ENCODE measurements around the gene PDE11A.
A peak's percentile ranks its signal among the peaks of the same experiment; 100 is the strongest.
"Not testable (repeated sequence)": the region's sequence is repeated elsewhere in the genome, so short reads cannot be mapped to it uniquely, and the experiment has no call there.

PDE11A gene

DNA sequence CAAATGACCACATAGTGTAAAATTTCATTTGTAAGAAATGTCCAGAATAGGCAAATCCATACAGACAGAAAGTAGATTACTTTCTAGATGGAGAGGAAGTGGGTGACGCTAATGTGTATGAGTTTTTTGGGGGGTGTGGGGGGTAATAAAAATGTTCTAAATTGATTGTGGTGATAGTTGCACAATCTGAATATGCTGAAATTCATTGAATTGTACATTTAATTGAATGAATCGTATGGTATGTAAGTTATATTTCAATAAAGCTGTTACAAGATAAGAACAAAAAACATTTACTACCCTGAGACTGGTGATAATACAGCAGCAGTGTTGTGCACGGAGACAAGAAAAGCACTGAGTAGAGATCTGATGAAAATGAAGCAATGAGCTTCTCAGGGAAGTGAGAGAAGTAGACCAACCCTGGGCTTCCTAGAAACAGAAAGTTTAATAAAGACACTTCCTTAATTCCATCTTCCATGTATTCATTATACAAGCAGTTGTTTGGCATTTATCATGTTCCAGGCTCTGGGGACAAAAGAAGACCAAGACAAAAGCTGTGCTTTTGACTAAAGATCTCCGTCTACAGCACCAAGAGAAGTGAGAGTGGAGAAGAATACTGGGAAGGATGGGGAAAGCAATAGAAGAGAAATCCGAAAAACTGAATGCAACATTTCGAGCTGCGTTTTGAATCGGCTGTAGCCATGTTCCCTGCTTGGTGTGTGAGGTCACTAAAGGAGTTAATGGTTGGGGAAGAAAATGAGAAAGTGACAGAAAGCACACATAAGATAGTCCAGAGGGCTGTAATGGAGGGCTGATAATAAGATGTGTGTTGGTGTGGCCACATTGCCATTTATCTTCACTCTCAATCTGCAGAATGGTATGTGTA is 1.8 kb upstream of the PDE11A start:
- no peak for ATAC-seq

DNA sequence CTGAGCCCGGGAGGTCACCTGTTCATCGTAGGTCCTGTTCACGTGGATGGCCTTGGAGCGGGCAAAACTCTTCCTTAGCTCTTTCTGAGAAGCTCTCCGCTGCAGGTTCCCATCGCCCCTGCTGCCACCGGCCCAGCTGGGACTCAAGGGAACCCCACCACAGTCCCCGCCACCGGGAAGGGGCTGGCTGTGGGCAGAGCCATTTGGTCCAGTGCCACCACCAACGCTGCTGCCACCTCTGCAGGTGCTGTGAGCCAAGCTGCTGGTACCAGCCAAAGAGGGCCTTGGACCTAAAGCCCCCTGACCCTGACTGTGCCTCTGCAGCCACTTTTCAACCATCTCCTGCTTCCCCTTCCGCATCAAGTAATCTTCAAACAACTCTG is 586 bp downstream of the PDE11A start:
- no peak for DNase-seq
- ATAC-seq: no peak

More for the DNA sequence above, 1.8 kb upstream of the PDE11A start:
- no peak for DNase-seq

DNA sequence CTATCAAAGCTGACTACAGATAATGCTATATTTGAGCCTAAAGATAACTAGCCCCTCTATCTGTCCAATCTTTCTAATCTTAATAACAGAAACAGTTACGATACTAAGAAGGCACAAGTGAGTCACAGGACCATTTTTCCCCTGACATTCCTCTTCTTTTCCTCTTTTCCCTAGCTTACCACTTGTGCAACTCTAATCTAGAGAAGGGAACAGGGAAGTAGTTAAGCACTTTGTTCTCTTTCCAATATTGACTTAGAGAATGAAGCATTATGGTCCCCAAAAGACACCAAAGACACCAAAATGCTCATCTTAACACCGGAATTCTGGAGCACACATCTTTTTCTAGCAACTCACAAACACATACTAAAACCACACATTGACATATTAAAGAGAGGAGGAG is 1.8 kb downstream of the PDE11A start:
- DNase-seq: no peak

DNA sequence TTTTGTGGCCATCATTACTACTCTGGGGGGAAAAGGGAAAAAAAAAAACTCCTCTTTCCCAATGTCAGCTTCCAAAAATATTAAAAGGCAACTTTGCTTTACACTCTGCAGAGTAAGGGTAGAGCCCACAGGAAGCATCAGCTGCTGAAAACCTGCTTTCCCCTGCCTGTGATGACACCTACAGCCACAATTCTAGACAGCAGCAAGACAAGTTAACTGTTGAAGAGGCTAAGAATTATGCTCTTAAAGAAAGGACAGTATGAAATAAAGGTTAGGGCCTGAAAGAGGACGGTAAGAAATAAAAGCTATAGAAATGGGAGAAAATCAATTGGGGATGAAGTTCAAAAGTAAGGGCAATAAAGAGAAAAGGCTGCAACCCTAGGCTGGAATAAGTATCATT is 3.0 kb downstream of the PDE11A start:
- no peak for DNase-seq
- no peak for ATAC-seq

More for the DNA sequence above, 1.8 kb downstream of the PDE11A start:
- no peak for ATAC-seq

DNA sequence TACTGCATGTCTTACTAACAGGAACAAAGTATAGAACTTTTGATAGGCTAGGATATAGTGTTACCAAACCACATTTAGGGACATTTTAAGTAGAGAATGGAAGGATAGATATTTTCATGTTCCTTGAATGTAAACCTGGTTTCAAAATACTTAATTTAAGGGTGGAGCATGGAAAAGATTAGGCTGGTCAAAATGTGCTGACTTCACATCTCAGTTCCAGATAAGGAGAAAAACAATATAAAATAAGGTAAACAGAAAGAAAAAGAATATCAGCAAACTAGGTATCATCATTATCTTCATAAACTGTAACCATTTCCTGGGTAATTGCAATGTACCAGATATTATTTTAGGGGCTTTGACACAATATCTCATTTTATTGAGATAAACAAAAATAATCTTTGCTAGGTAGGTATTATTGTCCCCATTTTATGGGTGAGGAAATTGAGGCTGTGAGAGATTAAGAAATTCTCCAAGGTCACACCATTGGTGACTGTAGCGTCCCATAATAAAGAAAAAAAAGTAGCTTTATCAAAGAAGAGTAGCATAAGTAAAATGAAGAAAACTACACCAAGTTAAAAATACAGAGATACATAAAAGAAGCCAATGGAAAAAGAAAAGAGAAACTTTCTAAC is 3.6 kb downstream of the PDE11A start:
- no peak for DNase-seq
- no peak for ATAC-seq

DNA sequence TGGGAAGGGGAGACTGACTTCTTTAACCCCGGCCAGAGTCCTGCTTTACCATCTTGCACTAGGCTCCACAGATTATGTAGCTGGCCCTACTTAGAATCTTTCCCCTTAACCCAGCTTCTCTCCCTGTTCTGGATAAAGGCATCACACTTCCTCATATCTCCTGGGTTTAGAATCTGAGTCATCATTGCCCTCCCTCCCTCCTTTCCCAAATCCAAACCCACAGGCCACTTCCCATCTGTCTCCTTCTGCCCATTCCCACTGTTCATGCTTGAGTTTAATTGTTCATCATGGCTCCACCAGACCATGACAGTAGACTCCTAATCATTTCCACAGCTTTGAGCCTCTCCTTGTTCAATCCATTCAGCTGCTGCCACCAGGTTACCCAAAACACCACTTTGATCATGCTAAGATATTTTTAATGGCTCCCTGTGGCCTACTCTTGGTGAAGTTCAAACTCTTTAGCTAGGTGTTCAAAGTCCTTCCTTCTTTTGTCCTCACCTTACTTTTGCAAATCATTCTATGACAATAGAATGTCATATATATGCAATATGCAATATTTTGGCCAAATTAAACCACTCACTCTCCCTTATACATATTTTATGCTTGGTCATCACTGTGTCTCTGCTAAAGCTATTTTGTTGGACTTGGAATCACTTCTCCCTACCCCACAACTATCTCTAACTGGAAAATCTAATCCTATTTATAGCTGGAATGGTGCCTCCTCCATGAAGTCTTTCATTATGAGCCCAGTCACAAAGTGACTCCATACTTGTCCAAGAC is 5.5 kb downstream of the PDE11A start:
- DNase-seq (no peak), ATAC-seq (no peak)

DNA sequence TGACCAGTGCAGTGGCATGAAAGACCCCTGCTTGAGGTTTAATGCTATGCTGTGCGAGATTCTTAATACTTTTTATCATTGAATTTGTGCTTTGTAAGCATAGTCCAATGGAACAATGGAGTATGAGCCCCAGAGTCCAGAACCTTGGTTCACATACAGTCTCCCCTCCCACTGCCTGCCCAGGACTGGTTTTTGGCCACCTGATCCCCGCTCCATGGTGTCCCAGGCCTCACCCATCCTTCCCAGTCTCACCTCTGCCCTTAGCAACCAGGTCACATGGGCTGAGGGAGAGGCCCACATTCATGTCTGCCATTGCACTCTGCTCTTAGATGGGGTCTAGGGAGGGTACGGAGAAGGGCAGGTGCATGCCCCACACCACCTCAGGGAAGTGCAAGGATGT is 6.3 kb downstream of the PDE11A start:
- DNase-seq (no peak), ATAC-seq (peak; percentile 19)

DNA sequence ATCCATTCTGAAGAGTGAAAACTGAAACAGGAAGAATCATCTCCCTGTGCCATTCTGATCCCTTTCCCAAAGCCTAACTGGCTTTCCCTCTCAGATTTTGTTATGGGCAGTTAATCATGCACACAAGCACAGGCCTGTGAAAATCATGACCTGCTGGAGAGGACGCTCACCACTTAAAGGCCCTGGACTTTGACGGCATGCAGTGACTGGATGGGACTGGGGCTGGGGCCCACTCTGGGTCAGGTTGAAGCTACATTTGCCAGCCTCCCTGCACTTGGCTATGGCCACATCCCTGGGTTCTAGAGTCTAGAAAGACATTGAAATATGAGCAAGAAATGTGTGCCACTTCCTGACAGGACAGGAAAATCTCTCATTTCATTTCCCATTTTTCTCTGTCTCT is 12.9 kb downstream of the PDE11A start:
- ATAC-seq: no peak
- no peak for DNase-seq

DNA sequence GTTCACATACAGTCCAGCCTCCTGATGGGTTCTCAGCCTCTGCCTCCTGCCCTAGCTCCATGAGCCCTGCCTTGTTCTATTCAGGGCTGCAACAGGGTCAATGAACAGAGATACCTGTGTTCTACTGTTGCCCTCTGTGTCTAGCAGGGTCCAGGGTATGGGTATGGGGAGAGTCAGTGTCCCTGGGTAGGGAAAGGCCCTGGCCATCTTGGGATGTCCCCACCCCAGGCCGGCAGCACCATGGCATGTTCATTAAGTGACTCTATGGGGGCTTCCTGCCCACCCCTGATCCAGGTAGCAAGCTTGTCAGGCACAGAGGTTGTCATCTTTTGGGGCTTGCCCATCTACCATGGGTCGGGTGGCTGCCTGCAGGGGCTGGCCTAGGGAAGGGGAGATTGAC is 13.5 kb downstream of the PDE11A start:
- DNase-seq (no peak), ATAC-seq (no peak)

DNA sequence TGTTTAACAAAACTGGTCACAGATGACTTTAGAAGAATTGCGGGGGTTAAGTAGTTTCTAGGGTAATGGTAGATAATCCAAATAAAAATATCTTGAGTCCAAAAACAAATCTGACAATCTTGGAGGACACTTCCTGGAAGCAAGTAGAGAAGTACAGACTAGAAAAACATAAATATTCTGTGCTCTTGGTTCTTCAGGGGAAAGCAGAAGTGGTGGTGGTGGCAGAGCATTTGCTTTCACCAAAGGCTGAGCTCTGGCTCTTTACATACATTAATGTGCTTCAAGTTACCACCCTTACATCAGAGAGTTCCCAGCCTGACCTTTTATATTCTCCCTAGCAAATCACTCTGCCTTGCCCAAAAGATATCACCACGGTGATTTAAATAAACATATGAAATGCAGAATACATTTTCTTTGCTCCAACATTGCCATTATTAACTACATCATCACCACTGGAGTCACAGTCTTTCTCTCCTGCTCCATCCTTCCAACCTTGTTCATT is 15.3 kb downstream of the PDE11A start:
- no peak for ATAC-seq
- no peak for DNase-seq

DNA sequence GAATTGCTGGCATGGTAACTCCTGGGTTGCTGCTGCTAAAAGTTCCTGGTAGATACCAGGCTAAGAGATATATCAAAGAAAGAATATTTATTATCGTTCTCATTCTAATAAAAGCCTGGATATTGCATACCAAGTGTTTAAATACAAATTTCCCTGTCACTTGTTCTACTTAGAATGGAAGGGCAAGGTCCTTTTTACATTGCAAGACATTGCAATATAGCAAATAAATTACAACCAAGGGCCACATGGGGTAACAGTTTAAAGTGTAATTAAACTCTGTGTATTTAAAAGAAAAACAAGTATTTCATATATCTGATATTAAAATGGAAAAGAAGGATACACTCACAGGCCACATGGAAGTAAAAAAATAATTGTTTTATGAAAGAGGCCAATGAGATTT is 16.2 kb downstream of the PDE11A start:
- DNase-seq: no peak
- ATAC-seq: no peak

DNA sequence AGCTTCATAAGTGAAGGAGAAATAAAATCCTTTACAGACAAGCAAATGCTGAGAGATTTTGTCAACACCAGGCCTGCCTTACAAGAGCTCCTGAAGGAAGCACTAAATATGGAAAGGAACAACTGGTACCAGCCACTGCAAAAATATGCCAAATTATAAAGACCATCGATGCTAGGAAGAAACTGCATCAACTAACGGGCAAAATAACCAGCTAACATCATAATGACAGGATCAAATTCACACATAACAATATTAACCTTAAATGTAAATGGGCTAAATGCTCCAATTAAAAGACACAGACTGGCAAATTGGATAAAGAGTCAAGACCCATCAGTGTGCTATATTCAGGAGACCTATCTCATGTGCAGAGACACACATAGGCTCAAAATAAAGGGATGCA is 21.3 kb downstream of the PDE11A start:
- DNase-seq, ATAC-seq: not testable (repeated sequence)

DNA sequence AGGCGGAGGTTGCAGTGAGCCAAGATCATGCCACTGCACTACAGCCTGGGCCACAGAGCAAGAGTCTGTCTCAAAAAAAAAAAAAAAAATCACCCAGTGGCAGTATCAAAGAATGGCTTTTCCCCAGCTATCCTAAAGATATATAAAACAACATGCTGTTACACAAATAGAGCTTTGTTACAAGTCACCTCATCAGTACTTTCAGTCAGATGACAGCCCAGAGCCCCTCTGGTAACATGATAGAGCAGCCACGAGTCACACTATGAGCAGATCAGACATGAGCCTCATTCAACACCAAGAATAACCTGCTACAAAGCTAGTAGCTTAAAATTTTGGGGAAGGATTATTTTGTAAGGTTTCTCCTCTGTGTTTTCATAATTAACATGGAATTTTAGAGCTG is 25.2 kb downstream of the PDE11A start:
- DNase-seq (no peak), ATAC-seq (no peak)

DNA sequence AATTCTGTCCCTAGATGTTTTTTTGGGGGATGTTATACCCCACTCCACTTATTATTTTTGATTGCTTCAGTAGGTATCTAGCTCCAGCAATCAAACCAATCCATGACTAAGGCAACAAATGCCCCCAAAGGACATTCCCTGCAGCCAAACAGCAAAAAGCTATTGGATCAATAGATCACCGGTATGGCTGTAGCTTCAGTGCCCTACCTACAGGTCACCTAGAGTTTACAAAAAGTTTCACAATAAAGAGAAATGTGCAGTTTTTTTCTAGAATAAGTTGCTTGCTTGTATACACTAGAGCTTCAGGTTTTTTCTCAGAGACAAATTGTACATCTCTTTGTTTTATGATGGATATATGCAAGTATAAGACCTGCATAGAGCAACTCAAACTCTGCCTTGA is 27.7 kb downstream of the PDE11A start:
- ATAC-seq: no peak
- DNase-seq: no peak

DNA sequence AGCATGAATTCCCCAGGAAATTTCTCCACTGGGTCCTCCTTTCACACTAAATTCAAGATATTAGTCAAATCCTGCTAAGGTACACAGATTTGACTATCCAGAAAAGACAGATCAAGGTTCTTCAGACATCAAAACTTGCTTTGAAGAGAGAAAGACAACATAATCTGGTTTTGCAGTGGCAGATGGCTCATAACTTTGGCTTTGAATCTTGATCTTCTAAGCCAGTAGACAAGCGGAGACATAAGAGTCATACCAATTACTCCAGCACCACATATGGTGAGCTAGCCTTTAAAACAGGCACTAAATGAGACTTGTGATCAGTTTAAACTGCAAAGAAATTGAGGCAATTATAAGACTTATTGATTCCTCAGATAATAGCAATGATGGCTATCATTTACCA is 29.3 kb downstream of the PDE11A start:
- DNase-seq: no peak
- ATAC-seq: no peak

DNA sequence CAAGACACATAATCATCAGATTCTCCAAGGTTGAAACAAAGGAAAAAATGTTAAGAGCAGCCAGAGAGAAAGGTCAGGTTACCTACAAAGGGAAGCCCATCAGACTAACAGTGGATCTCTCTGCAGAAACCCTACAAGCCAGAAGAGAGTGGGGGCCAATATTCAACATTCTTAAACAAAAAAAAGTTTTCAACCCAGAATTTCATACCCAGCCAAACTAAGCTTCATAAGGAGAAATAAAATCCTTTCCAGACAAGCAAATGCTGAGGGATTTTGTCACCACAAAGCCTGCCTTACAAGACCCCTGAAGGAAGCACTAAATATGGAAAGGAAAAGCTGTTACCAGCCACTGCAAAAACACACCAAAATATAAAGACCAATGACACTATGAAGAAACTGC is 39.0 kb downstream of the PDE11A start:
- not testable (repeated sequence) for DNase-seq

DNA sequence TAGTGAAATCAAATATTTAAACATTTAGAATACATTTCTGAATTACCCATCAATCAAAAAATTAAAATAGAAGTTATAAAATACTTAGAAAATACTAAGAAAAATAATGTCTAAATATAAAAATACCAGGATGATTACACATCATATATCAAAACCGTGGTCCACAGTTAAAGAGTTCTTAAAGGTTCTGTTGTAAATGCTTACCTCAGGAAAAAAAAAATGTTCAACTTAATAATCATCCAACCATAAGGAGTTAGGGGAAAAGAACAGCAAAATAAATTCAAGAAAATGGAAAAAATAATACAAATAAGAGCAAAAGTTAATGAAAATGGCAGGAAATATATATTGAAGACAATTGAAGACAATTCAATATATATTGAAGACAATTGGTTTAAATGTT is 43.2 kb downstream of the PDE11A start:
- ATAC-seq (no peak), DNase-seq (no peak)

More for the DNA sequence above, 39.0 kb downstream of the PDE11A start:
- ATAC-seq: not testable (repeated sequence)

DNA sequence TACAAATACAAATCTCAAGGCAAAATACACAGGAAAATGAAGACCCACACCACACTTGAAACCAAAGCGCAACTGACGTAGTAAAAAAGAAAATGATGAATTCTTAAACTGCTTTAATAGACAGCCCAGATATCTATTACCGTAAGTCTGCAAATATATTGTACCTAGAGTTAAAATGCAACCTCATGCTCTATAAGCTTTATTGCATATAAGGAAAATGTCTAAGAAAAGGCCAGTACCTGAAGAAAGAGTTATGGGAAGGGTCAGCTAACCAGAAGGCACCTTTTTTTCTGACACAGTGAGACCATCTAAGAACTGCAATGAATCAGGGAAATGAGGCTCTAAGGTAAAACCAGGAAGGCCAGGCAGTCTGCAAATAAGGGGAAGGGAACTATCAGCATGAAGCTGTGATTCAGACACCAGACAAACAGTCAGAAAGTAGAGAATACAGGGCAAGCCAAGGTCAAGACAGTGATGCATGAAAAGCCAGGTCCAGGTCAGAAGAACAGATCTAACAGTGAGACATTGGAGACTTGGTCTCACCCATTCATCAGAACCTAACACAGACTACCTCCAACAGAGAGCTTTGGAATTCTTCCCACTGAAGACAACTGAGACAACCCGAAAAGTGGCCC is 46.9 kb downstream of the PDE11A start:
- ATAC-seq: no peak
- no peak for DNase-seq

DNA sequence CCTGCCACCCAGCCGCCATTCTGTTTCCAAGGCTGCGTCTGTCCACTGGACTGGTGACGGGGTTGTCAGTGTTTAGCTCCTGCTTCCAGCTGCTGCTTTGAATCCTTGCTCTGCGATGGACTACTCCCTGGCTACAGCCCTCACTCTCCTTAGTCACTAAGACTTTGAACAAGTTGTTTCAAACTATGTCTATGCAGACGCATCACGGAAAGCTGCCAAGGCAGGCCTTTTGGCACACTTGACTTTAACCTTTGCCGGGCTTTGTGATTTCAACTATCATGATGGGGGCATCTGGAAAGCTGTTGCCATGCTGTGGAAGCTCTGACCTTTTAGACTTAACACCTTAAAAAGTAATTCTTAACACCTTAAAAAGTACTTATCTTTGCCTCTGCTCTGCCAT is 54.4 kb downstream of the PDE11A start:
- ATAC-seq (no peak), DNase-seq (no peak)

DNA sequence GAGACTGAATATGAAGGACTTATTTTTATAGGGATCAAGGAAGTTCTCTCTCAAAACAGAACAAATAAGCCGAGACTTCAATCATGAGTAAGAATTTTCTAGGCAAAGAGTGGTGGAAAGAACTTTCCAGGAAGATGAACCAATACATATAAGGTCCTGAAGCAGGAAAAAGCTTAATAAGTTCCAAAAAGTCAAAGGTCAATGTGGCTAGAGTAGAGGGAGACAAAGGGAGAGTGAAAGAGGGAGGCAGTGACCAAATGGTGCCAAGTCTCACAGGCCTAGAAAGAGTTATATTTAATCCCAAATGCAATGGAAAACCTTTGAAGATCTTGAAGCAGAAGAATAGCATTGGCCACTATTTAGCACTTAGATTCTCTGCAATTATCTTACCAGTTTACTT is 56.0 kb downstream of the PDE11A start:
- DNase-seq: no peak
- no peak for ATAC-seq

DNA sequence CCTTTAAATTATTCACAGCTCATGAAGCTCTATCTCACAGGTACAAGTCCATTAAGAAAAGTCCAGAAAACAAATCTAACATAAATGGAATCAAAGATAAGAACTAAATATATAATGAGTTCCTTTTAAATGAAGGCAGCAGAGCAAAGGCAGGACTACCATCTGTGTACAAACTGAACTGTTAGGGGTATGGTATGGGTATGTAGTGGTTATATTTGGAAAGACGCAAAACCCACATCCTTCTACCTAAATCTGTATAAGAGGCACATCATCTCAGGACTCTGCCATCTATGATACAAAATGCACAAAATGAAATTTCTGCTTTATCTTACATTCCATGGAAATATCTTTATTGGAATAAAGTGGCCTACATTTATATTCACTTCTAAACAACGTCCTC is 59.9 kb downstream of the PDE11A start:
- no peak for DNase-seq

DNA sequence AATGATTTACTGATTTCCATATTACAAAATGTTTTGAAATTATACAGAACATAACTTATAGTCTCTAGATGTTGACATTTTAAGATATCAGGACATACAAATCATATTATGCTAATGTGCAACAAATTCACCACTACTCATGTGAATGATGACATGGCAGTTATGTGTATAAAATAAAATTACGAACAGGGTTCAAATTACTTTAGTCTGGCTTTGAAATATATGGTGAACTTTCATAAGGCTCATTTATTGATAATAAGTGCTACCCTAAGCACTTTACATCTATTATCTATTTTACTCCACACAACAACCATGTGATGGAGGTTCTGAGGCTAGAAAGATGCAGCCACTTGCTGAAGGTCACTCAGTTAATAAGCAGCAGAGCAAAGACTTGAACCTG is 62.8 kb downstream of the PDE11A start:
- no peak for DNase-seq
- no peak for ATAC-seq

More for the DNA sequence above, 59.9 kb downstream of the PDE11A start:
- ATAC-seq: no peak

Data from stimulated activated naive CD8-positive, alpha-beta T cell treated with anti-CD3 and anti-CD28 coated beads, Interleukin-15, Interleukin-2, amounts not matched to agents 100 U/mL and 50 U/mL, for 24 hours (primary cell).